ENCODE data around the gene METTL9.
"Not testable (repeated sequence)": the region's sequence is repeated elsewhere in the genome, so short reads cannot be mapped to it uniquely, and the experiment has no call there.

The METTL9 gene

DNA sequence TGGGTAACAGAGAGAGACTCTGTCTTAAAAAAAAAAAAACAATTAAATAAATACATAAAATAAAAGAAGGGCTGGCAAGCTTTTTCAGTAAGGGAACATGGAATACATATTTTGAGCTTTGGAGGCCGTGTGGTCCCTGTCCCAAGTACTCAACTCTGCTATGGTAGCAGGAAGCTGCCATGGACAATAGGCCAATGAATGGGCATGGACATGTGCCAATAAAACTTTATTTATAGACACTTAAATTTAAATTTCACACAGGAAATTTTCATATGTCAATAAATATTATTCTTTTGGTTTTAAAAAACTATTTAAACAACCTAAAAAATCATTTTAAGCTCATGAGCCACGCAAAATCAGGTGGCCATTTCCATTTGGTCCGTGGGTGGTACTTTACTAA lies 68.2 kb downstream of the METTL9 start:
- DNase-seq, result no peak

DNA sequence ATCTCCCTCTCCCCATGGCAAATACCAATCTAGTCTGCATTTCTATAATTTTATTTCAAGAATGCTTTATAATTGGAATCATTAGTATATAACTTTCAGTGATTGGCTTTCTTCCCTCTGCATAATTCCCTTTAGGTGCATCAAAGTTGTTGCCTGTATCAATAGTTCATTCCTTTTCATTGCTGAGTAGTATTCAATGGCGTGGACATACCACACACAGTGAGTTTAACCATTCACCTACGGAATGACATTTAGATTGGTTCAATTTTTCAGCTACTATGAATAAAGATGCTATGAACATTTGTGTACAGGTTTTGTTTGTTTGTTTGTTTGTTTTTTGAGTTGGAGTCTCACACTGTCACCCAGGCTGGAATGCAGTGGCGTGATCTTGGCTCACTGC lies 74.1 kb downstream of the METTL9 start:
- DNase-seq, result no peak

- DNase-seq, result not testable (repeated sequence)
Measured at GRCh38 chr16:21674456-21674855, 75.1 kb downstream of the METTL9 start.

- not testable (repeated sequence) for DNase-seq
Measured at GRCh38 chr16:21680714-21681113, 81.3 kb downstream of the METTL9 start.

DNA sequence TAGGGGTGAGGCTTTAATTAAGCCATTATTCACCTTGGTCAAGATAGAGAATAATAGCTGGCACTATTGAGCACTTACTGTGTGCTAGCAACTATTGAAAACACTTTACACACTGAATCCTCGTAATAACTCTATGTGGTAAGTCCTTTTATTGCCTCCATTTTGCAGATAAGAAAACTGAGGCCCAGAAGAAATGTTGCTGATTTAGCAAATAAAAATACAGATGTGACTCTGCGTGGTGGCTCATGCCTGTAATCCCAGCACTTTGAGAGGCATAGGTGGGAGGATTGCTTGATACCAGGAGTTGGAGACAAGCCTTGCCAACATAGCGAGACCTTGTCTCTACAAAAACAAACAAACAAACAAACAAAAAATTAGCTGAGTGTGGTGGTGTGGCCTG lies 83.8 kb downstream of the METTL9 start:
- DNase-seq, result no peak

GRCh38 chr16:21684199-21684598 lies 84.8 kb downstream of the METTL9 start:
- DNase-seq, result no peak

GRCh38 chr16:21685034-21685455 lies 85.7 kb downstream of the METTL9 start:
- no peak for DNase-seq

- no peak for DNase-seq
Measured at GRCh38 chr16:21689107-21689506, 89.7 kb downstream of the METTL9 start.

- DNase-seq, result not testable (repeated sequence)
Measured at GRCh38 chr16:21690967-21691366, 91.6 kb downstream of the METTL9 start.

DNA sequence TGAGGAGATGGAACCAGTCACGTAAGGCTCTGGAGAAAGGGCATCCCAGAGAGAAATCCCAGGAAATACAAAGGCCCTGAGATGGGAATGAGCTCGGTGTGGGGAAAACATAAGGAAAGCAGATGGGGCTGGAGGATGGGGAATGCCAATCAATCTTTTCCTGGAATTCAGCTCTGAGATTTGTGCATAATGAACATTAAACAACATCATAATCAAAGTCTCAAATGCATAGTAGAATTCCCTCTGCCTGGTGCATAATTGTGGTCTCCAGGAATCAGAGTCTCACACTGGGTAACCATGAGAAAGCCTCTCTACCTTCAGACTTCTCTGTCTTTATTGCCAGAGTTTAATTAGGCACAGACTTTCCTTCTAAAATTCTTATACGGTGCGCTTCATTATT lies 95.2 kb downstream of the METTL9 start:
- no peak for DNase-seq

- DNase-seq, result no peak
Measured at GRCh38 chr16:21697032-21697431, 97.7 kb downstream of the METTL9 start.

- DNase-seq, result no peak
Measured at GRCh38 chr16:21698169-21699032, 99.0 kb downstream of the METTL9 start.

GRCh38 chr16:21701271-21701670 lies 101.9 kb downstream of the METTL9 start:
- DNase-seq, result no peak

- DNase-seq, result no peak
Measured at GRCh38 chr16:21702276-21702675, 102.9 kb downstream of the METTL9 start.

DNA sequence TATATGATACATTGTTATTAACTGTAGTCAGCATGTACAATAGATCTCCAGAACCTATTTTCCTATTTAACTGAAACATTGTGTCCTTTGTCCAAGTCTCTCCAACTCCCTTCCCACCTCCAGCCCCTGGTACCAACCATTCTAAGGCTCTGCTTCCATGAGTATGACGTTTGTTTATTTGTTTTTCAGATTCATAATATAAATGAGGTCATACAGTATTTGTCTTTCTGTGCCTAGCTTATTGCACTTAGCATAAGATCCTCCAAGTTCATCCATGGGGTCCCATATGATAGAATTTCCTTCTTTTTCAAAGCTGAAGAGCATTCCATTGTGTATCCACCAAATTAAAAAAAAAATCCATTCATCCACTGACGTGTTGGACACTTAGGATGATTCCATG lies 103.8 kb downstream of the METTL9 start:
- DNase-seq, result no peak

DNA sequence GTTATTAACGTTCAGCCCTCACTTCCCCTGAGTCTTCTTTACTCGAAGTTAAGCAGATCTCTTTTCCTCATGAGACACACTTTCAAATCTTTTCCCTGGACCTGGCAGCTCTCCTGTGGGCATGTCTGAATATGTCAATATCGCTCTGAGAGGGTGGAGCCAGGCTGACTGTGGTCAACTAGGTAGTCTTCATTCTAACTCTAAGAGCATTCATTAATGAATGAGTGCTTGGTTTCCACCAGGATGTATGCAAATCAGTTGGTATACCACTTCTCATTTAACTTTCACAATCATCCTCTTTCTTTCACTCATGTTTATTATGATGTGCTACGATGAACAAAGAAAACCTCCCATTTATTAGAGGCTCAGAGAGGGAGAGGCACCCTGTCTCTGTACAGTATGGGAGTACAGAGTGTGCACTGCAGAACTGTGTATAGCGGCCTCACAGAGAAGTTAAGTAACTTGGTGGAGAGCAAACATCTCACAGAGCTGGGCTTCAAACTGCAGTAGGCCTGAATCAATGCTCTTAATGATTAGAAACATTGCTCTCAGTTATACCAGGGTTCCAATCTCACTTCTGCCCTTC lies 104.3 kb downstream of the METTL9 start:
- DNase-seq, result no peak

DNA sequence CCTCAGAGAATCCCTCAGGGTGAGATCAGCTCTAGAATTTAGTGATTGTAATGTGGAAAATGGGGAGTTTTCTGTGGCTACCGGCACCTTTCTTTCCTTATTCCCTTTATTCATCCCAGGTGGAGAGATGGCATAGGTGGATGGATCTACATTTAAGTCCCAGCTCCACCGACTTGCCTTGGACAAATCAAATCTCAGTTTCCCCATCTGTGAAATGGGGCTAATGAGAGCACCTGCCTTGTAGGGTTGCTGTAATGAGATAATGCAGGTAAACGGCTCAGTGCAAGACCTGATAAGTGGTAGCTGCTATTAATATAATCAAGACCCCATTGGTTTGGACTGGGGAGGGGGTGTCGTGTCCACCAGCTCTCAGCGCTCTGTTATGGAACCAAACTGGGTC lies 104.9 kb downstream of the METTL9 start:
- DNase-seq, result no peak

DNA sequence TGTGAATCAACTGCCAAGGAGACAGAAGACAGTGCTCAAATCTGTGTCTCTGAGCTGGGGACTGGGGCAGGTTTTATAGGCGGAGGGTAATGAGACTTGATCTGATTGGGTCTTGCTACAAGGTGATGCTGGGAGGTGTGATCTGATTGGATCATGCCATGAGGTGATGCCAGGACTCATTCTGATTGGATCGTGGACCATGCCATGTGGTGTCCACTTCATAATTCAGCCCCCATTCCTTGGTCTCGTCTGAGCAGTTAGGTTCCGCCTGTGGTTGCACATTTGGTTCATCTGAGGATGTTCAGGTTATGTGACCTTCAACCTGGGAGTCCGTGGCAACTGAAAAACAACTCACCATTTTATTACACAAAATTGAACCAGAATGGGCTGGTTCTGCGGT lies 105.4 kb downstream of the METTL9 start:
- no peak for DNase-seq
